ENCODE data around the gene RAD51B. TPM values are rescaled to one million over a fixed set of nuclear protein-coding genes. Genes with fewer than 3 reads are reported as not detected.

Gene RAD51B
- total RNA-seq, 1 experiment from 2014 or later: 10.8 TPM

DNA sequence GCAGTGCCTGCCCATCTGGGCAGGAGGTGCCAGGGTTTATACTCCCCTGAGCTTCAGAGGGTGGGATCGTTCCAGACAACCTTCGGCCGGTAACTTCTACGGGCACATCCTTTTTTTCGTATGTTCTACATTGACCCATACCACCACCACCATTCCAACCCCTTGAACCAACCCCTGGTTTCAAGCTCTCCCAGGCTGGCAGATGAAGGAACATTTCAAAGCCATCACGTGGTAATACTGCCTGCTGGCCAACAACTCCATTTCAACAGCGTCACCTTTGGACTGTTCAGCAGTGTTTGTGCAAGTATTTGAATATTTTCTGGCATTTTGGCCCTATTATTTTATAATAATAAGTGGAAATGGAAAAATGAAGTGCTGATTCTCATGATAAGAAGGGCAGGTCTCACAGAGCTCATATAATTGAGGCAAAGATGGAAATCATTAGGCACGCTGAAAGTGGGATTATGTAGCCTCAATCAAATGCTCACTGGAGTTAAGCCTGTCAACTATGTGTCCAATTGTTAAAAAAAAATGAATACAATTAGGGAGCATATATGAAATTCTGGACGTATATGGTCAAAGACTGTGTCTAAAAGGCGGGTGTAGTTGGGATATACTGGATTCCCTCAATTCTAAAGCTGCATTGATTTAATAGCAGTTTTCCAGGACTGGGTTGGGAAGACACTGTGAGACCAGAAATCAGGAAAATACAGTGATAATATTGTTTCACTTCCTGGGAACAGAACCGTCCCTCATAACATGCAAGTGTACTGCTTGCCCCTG lies 811.2 kb downstream of the RAD51B start:
- Histone ChIP-seq H3K9me3 (ENCODE audit: low read length) (no peaks in the 10 kb centered on the region), H3K4me3 (ENCODE audit: low read length) (no peak overlapping the region), H4K20me1 (ENCODE audit: low read length) (no peaks in the 10 kb centered on the region), H3F3A (ENCODE audit: low read length, unreplicated experiment) (no peaks in the 10 kb centered on the region), H3K9ac (ENCODE audit: low read length) (no peak overlapping the region), H3K9me2 (replicated peaks; ENCODE audit: low read length) (no peaks in the 10 kb centered on the region), H3K27me3 (ENCODE audit: low read length) (no peaks in the 10 kb centered on the region), H2AFZ (ENCODE audit: low read length) (no peak overlapping the region), H3K36me3 (ENCODE audit: low read depth, low read length) (no peaks in the 10 kb centered on the region), H3K4me1 (ENCODE audit: insufficient read depth, low read length) (peaks cover 9% of the 10 kb centered on the region), H3K79me2 (ENCODE audit: low read length) (no peaks in the 10 kb centered on the region), H3K4me2 (ENCODE audit: low read length) (no peak overlapping the region), H3K27ac (ENCODE audit: low read length) (no peak overlapping the region)
- intact Hi-C loops (cut with micrococcal nuclease): no loop called here
- DNase-seq: no peak
- no peak for ATAC-seq
- POLR2A ChIA-PET (ENCODE audit: unreplicated experiment): no interaction called here
- TF ChIP-seq, protein P1, sequence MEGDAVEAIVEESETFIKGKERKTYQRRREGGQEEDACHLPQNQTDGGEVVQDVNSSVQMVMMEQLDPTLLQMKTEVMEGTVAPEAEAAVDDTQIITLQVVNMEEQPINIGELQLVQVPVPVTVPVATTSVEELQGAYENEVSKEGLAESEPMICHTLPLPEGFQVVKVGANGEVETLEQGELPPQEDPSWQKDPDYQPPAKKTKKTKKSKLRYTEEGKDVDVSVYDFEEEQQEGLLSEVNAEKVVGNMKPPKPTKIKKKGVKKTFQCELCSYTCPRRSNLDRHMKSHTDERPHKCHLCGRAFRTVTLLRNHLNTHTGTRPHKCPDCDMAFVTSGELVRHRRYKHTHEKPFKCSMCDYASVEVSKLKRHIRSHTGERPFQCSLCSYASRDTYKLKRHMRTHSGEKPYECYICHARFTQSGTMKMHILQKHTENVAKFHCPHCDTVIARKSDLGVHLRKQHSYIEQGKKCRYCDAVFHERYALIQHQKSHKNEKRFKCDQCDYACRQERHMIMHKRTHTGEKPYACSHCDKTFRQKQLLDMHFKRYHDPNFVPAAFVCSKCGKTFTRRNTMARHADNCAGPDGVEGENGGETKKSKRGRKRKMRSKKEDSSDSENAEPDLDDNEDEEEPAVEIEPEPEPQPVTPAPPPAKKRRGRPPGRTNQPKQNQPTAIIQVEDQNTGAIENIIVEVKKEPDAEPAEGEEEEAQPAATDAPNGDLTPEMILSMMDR (conservative IDR thresholded peaks at IDR 0.05; ENCODE audit: low read depth, low read length): no peak
- TF ChIP-seq EZH2phosphoT487 (IDR thresholded peaks at IDR 0.05; ENCODE audit: borderline replicate concordance, low read length) (no peak), EZH2 (IDR thresholded peaks at IDR 0.05; ENCODE audit: low read length, unreplicated experiment) (no peak)
- CTCF ChIA-PET: no interaction called here
- BruUV-seq (replicated peaks): no TSS peak

DNA sequence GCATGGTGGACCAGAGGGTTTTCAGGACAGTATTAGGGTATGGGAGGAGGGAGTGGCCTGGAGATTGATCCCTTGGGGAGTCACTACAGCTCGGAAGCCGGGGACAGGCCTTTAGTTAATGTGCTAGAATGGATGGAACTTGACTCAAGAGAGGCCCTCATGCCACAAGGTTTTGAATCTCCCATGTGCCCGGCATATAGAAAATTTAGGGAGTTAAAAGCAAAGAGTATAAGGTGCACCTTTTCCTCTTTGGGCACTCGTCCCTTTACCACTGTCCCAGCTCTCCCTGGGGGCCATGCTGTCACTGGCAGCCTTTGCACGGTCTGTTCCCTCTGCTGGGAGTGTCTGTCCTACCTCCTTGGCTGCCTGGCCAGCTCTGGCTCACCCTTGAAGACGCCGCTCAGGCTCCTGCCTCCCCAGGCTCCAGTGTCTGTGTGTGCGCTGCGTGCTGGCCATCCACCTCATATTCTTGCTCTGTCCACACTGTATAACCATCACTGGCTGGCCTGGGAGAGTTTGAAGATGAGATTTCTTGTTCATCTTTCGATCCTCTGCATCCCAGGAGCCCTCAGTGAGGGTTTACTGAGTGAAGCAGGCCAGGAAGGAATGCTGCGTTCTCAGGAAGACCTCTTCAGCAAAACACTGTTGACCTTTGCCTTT lies 811.9 kb downstream of the RAD51B start:
- Histone ChIP-seq H3K9me2 (replicated peaks; ENCODE audit: low read length) (no peaks in the 10 kb centered on the region), H2AFZ (ENCODE audit: low read length) (no peak overlapping the region), H3F3A (ENCODE audit: low read length, unreplicated experiment) (no peaks in the 10 kb centered on the region), H3K9me3 (ENCODE audit: low read length) (no peaks in the 10 kb centered on the region), H3K9ac (ENCODE audit: low read length) (no peak overlapping the region), H4K20me1 (ENCODE audit: low read length) (no peaks in the 10 kb centered on the region), H3K4me1 (ENCODE audit: insufficient read depth, low read length) (peaks cover 9% of the 10 kb centered on the region), H3K27ac (ENCODE audit: low read length) (no peak overlapping the region), H3K4me3 (ENCODE audit: low read length) (no peak overlapping the region), H3K79me2 (ENCODE audit: low read length) (no peaks in the 10 kb centered on the region), H3K27me3 (ENCODE audit: low read length) (no peaks in the 10 kb centered on the region), H3K36me3 (ENCODE audit: low read depth, low read length) (no peaks in the 10 kb centered on the region), H3K4me2 (ENCODE audit: low read length) (no peak overlapping the region)
- DNase-seq (no peak), ATAC-seq (no peak)
- POLR2A ChIA-PET (ENCODE audit: unreplicated experiment): no interaction called here
- BruUV-seq (replicated peaks): no TSS peak
- CTCF ChIA-PET: no interaction called here
- intact Hi-C loops (cut with micrococcal nuclease): no loop called here
- TF ChIP-seq EZH2phosphoT487 (IDR thresholded peaks at IDR 0.05; ENCODE audit: borderline replicate concordance, low read length) (no peak), EZH2 (IDR thresholded peaks at IDR 0.05; ENCODE audit: low read length, unreplicated experiment) (no peak)
- TF ChIP-seq, protein P1 (conservative IDR thresholded peaks at IDR 0.05; ENCODE audit: low read depth, low read length): no peak

Data from PC-3 (cell line).